Caco-2 (cell line): ENCODE measurements around the gene VPS51. TPM values are rescaled to one million over a fixed set of nuclear protein-coding genes. Genes with fewer than 3 reads are reported as not detected.
"Not testable (repeated sequence)": the region's sequence is repeated elsewhere in the genome, so short reads cannot be mapped to it uniquely, and the experiment has no call there.

Experiments used
- BruUV-seq: library from RNA; stranded (reverse); fragments of 400-500 nt; replicated peaks from 2 replicates; lab custom pipeline; 2021; lab: Mats Ljungman, UMichigan
- CTCF ChIA-PET: fragments of 300-600 bp; sonication (Branson Sonifier 250); formaldehyde crosslinking; loops from one replicate; lab custom pipeline; 2022; ENCODE audit warnings: antibody characterized with exemption; lab: Charles Lee
- POLR2A ChIA-PET: fragments of 300-600 bp; sonication (Branson Sonifier 250); formaldehyde crosslinking; loops from one replicate; lab custom pipeline; 2022; ENCODE audit warnings: antibody characterized with exemption; lab: Charles Lee
- DNase-seq, 2 experiments: peaks; one replicate each; pipeline versions ENCODE4 v3.0.0 to v3.0.0-alpha.2; 2020 to 2022
- H3K27me3 ChIP-seq: replicated peaks from 2 replicates; pipeline ENCODE4 v1.6.0; 2011; ENCODE audit warnings: low read length; ENCODE audit not compliant: control insufficient read depth, insufficient read depth
- H3K36me3 ChIP-seq: 2 replicates; pipeline ENCODE4 v1.5.1; 2011; ENCODE audit warnings: low read length; ENCODE audit not compliant: control insufficient read depth, insufficient read depth
- H3K4me1 ChIP-seq: fragments of 250-450 bp; sonication (Bioruptor Pico); 2 replicates; pipeline ENCODE4 v1.5.1; 2020; ENCODE audit warnings: mild to moderate bottlenecking
- H3K4me3 ChIP-seq: 2 replicates; pipeline ENCODE4 v1.5.1; 2011; ENCODE audit warnings: low read depth, mild to moderate bottlenecking, control low read depth, low read length
- H3K9me3 ChIP-seq: fragments of 250-450 bp; sonication (Bioruptor Pico); 2 replicates; pipeline ENCODE4 v1.5.1; 2020; ENCODE audit warnings: mild to moderate bottlenecking, moderate library complexity
- H3K27ac Mint-ChIP-seq: one replicate; pipeline ENCODE4 v1.8.0; 2022; ENCODE audit warnings: mixed read lengths; ENCODE audit not compliant: unreplicated experiment
- H3K27me3 Mint-ChIP-seq: one replicate; pipeline ENCODE4 v1.8.0; 2022; ENCODE audit warnings: mixed read lengths; ENCODE audit not compliant: insufficient read depth, unreplicated experiment
- H3K36me3 Mint-ChIP-seq: one replicate; pipeline ENCODE4 v1.8.0; 2022; ENCODE audit warnings: mild to moderate bottlenecking, mixed read lengths; ENCODE audit not compliant: insufficient read depth, unreplicated experiment
- H3K4me1 Mint-ChIP-seq: one replicate; pipeline ENCODE4 v1.8.0; 2022; ENCODE audit warnings: low read depth, mixed read lengths; ENCODE audit not compliant: unreplicated experiment
- H3K4me3 Mint-ChIP-seq: one replicate; pipeline ENCODE4 v1.8.0; 2022; ENCODE audit warnings: mild to moderate bottlenecking, moderate library complexity, mixed read lengths; ENCODE audit not compliant: unreplicated experiment
- H3K9me3 Mint-ChIP-seq: one replicate; pipeline ENCODE4 v1.8.0; 2022; ENCODE audit warnings: mixed read lengths; ENCODE audit not compliant: unreplicated experiment
- CTCF ChIP-seq, 2 experiments: fragments of 200-600 bp in 1 of 2; IDR thresholded peaks; 1 replicate in 1 of 2; 2 replicates in 1 of 2; pipeline versions ENCODE4 v1.5.1 to v1.8.0; 2011 to 2022; ENCODE audit warnings: antibody characterized with exemption in 1 of 2, control low read depth in 1 of 2, inconsistent platforms in 1 of 2, low read depth in 1 of 2, low read length in 1 of 2, mild to moderate bottlenecking in 1 of 2, moderate library complexity in 1 of 2; ENCODE audit not compliant: insufficient read depth in 1 of 2, severe bottlenecking in 1 of 2, unreplicated experiment in 1 of 2
- intact Hi-C: fragments of 100-400 bp; cut with micrococcal nuclease; formaldehyde crosslinking; loops from one replicate; pipeline ENCODE4 v1.10.0; 2022; ENCODE audit not compliant: unreplicated experiment
- total RNA-seq: library from RNA; stranded (reverse); gene quantifications from 2 replicates; pipeline ENCODE4 v1.2.3, GENCODE V29; 2022

The VPS51 gene
- total RNA-seq, 1 experiment from 2014 or later, result 158 TPM

GRCh38 chr11:65147352-65148075, 51.5 kb downstream of the VPS51 start:
- H3K27me3 ChIP-seq, result no peaks in the 10 kb centered on the region; the same call in none of the 2 replicates
- no peak overlapping the region for H3K4me3 Mint-ChIP-seq
- intact Hi-C loops, result no loop called here
- no peaks in the 10 kb centered on the region for H3K9me3 Mint-ChIP-seq
- POLR2A ChIA-PET, result no interaction called here
- H3K4me1 Mint-ChIP-seq, result no peaks in the 10 kb centered on the region
- CTCF ChIA-PET, result interaction anchor here (0.6 to 1.6 kb wide), 2 partner anchors 12 to 15 kb away, joined by 4 to 5 read pairs; no protein-coding TSS in a partner anchor
- no peaks in the 10 kb centered on the region for H3K27me3 Mint-ChIP-seq
- no peak overlapping the region for H3K4me3 ChIP-seq
- no peaks in the 10 kb centered on the region for H3K36me3 ChIP-seq
- H3K4me1 ChIP-seq, result no peaks in the 10 kb centered on the region
- peak in 1 of 2 experiments; percentile 11 for DNase-seq
- peaks cover 11% of the 10 kb centered on the region; the same call in 1 of the 2 replicates for H3K9me3 ChIP-seq
- no peaks in the 10 kb centered on the region for H3K36me3 Mint-ChIP-seq
- TF ChIP-seq CTCF (IDR thresholded peaks at IDR 0.05; ENCODE audit: insufficient read depth in 1 of 2, low read depth in 1 of 2, low read length in 1 of 2, severe bottlenecking in 1 of 2, unreplicated experiment in 1 of 2), result no peak
- no peak overlapping the region for H3K27ac Mint-ChIP-seq
- BruUV-seq, result no TSS peak

GRCh38 chr11:65148657-65149056, 52.6 kb downstream of the VPS51 start:
- POLR2A ChIA-PET, result no interaction called here
- DNase-seq, result no peak
- CTCF ChIA-PET, result interaction anchor here (0.9 kb wide), 1 partner anchor 13 kb away, joined by 3 read pairs; no protein-coding TSS in a partner anchor
- intact Hi-C loops, result no loop called here
- no TSS peak for BruUV-seq
- Mint-ChIP-seq H3K27ac (no peak overlapping the region), H3K9me3 (no peaks in the 10 kb centered on the region), H3K36me3 (no peaks in the 10 kb centered on the region), H3K4me3 (no peak overlapping the region), H3K27me3 (no peaks in the 10 kb centered on the region), H3K4me1 (peaks cover 5% of the 10 kb centered on the region)
- Histone ChIP-seq H3K9me3 (peaks cover 11% of the 10 kb centered on the region; the same call in 1 of the 2 replicates), H3K4me1 (no peaks in the 10 kb centered on the region), H3K36me3 (no peaks in the 10 kb centered on the region), H3K4me3 (no peak overlapping the region), H3K27me3 (no peaks in the 10 kb centered on the region; the same call in none of the 2 replicates)
- no peak for TF ChIP-seq CTCF (IDR thresholded peaks at IDR 0.05; ENCODE audit: insufficient read depth in 1 of 2, low read depth in 1 of 2, low read length in 1 of 2, severe bottlenecking in 1 of 2, unreplicated experiment in 1 of 2)

DNA sequence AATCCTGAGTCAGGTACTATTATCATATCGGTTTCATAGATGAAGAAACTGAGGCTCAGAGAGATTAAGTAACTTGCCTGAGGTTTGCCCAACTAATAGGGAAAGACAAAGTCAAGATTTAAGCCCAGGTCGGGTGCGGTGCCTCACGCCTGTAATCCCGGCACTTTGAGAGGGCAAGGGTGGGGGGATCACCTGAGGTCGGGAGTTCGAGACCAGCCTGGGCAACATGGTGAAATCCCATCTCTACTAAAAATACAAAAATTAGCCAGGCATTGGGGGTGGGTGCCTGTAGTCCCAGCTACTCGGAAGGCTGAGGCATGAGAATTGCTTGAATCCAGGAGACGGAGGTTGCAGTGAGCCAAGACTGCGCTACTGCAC, 54.1 kb downstream of the VPS51 start:
- H3K36me3 Mint-ChIP-seq, CTCF ChIA-PET, H3K4me1 Mint-ChIP-seq, H3K27ac Mint-ChIP-seq, H3K4me3 ChIP-seq, H3K4me3 Mint-ChIP-seq, H3K36me3 ChIP-seq, DNase-seq, H3K27me3 Mint-ChIP-seq, POLR2A ChIA-PET, H3K9me3 Mint-ChIP-seq, H3K27me3 ChIP-seq, BruUV-seq, H3K4me1 ChIP-seq, intact Hi-C loops: not testable (repeated sequence)
- H3K9me3 ChIP-seq, result peaks cover 11% of the 10 kb centered on the region; the same call in 1 of the 2 replicates
